ENCODE measurements around the gene TRAF7. TPM values are rescaled to one million over a fixed set of nuclear protein-coding genes. Genes with fewer than 3 reads are reported as not detected.

TRAF7 gene
- polyA plus RNA-seq, 3 donors from 2014 or later, result 5.2 to 6.9 (median 5.6) TPM

DNA sequence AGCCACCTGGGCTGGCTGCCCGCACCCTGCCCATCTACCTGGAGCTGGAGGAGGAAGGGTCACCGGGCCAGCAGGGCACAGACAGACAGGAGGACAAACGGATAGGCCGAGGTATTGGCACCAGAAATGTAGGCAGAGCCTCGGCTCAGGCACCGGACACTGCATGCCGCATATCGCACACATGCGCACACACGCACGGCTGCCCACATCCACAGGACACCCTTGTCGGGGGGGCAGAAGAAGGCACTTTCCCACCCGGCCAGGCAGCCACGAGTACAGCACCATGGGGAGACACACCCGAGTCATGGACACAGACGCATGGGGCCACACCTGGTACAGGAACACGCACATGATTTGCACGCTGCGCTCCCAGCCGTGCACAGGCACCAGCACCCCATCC, 26.4 kb downstream of the TRAF7 start:
- H3K9me3 Mint-ChIP-seq, result no peaks in the 10 kb centered on the region
- no peaks in the 10 kb centered on the region for H3K36me3 Mint-ChIP-seq
- no peak overlapping the region for H3K4me3 Mint-ChIP-seq
- no peak overlapping the region for H3K27ac Mint-ChIP-seq
- H3K4me1 Mint-ChIP-seq, result peaks cover 0 to 4% of the 10 kb centered on the region in 2 donors
- H3K27me3 Mint-ChIP-seq (ENCODE audit: low read depth in 3 of 3), result peaks cover 0 to 1% (median 0%) of the 10 kb centered on the region in 3 donors
- DNase-seq, result no peak

DNA sequence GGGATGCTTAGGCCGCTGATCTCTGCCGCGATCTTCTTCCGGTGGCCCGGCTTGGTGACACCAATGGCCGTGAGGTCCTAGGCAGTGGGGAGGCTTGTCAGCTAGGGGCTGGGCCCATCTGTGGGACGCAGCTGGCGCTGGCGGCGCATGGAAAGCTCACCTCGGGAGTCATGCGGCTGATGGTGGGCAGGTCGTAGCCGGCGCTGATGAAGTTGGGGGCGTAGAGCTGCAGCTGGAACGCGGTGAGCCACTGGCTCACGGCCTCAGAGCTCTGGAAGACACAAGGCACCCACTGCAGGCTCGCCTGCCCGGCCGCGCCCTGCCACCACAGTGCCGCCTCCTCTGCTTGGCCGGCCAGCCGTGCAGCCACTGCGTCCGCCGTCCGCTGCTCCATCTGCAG, 28.1 kb downstream of the TRAF7 start:
- Mint-ChIP-seq H3K36me3 (no peaks in the 10 kb centered on the region), H3K9me3 (no peaks in the 10 kb centered on the region), H3K27me3 (ENCODE audit: low read depth in 3 of 3) (peaks cover 0 to 1% (median 0%) of the 10 kb centered on the region in 3 donors), H3K4me1 (peaks cover 0 to 4% of the 10 kb centered on the region in 2 donors), H3K4me3 (no peak overlapping the region), H3K27ac (no peak overlapping the region)
- DNase-seq, result no peak

DNA sequence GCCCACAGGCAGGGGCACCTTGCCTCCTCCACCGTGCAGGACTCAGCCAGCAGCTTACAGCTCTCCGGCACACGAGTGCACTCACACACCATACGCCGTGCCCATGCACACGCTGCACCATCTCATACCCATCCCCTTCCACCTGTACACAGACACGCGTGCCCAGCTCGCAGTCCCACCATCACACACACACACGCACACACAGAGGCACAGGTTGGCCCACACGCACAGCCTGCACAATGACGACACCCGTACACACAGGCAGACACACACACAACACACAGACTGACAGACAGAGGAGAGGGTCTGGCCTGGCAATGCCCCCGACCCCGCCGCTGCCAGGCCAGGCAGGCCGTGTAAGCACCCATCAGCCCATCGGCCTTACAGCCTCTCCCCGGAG, 28.8 kb downstream of the TRAF7 start:
- no peak for DNase-seq
- Mint-ChIP-seq H3K4me1 (peaks cover 0 to 4% of the 10 kb centered on the region in 2 donors), H3K36me3 (no peaks in the 10 kb centered on the region), H3K9me3 (no peaks in the 10 kb centered on the region), H3K27me3 (ENCODE audit: low read depth in 3 of 3) (peaks cover 0 to 1% (median 0%) of the 10 kb centered on the region in 3 donors), H3K4me3 (no peak overlapping the region), H3K27ac (no peak overlapping the region)

DNA sequence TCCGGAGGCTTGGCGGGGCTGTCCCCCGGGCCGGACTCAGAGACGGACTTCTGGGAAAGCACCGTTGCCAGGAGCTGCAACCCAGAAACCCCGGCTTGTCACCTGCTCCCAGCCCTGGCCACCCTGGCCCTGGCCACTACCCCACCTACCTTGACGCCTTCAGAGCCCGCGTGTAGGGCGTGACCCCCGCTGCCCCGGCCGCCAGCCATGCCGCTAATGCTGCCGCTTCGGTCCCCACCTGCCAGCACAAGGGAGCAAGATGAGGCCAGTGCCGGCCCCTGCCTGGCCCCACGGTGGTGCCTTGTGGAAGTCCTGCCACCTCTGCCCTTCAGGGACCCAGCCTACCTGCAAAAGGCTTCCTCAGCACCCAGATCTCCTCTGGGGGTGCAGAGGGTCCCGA, 29.4 kb downstream of the TRAF7 start:
- DNase-seq, result no peak
- no peaks in the 10 kb centered on the region for H3K9me3 Mint-ChIP-seq
- no peak overlapping the region for H3K4me3 Mint-ChIP-seq
- H3K4me1 Mint-ChIP-seq, result peaks cover 0 to 4% of the 10 kb centered on the region in 2 donors
- no peak overlapping the region for H3K27ac Mint-ChIP-seq
- no peaks in the 10 kb centered on the region for H3K36me3 Mint-ChIP-seq
- H3K27me3 Mint-ChIP-seq (ENCODE audit: low read depth in 3 of 3), result peaks cover 0 to 1% (median 0%) of the 10 kb centered on the region in 3 donors

DNA sequence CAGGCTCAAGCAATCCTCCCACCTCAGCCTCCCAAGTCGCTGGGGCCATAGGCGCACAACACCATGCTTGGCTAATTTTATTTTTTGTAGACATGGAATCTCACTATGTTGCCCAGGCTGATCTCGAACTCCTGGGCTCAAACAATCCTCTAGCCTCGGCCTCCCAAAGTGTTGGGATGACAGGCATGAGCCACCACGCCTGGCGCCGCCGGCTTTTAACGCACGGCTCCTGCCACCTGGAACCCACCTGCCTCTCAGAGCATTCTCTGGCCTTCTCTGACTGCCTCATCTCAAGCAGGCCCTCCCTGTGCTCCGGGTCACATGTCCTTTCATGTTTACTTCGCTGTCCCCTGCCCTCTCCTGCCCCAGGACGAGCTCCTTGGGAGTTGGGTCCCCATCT, 30.5 kb downstream of the TRAF7 start:
- no peak overlapping the region for H3K4me3 Mint-ChIP-seq
- DNase-seq, result no peak
- H3K27me3 Mint-ChIP-seq (ENCODE audit: low read depth in 3 of 3), result peaks cover 0 to 1% (median 0%) of the 10 kb centered on the region in 3 donors
- no peaks in the 10 kb centered on the region for H3K9me3 Mint-ChIP-seq
- peaks cover 0 to 4% of the 10 kb centered on the region in 2 donors for H3K4me1 Mint-ChIP-seq
- H3K27ac Mint-ChIP-seq, result no peak overlapping the region
- no peaks in the 10 kb centered on the region for H3K36me3 Mint-ChIP-seq

DNA sequence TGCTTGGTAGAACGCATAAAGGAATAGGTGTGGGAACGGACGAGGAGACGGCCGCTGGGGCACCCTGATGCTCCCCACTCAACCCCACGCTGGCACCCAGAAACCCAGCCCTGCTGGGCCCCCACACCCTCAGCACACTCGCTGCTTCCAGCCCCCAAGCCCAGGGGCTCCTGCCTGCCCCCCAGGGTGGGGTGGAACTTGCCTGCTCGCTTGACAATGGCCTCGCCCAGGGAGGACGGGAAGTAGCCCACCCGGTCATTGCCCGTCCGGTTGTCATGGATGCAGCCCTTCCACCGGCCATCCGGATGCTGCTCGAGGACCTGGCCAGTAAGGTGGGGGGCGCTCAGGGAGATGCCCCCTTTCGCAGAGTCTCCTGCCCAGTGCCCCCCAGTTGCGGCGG, 30.9 kb downstream of the TRAF7 start:
- Mint-ChIP-seq H3K4me3 (no peak overlapping the region), H3K27me3 (ENCODE audit: low read depth in 3 of 3) (peaks cover 0 to 1% (median 0%) of the 10 kb centered on the region in 3 donors), H3K9me3 (no peaks in the 10 kb centered on the region), H3K4me1 (peaks cover 0 to 4% of the 10 kb centered on the region in 2 donors), H3K27ac (no peak overlapping the region), H3K36me3 (no peaks in the 10 kb centered on the region)
- no peak for DNase-seq

DNA sequence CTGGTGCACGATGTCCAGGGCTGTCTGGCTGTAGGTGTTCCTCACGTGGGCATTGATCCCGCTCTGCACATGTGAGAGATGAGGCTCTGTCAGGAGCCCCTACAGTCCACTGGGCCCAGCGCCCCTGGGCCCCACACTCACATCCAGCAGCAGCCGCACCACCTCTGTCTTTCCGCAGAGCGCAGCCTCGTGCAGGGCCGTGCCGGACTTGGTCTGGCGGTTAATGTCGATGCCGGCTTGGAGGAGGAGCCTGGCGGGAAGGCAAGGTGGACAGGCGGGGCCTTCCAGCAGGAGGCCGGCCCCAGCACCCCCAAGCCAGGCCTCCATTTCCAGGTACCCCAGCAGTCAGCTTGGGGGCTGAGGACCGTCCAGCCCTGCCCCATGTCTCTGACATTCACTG, 31.6 kb downstream of the TRAF7 start:
- Mint-ChIP-seq H3K27ac (no peak overlapping the region), H3K4me1 (peaks cover 0 to 1% of the 10 kb centered on the region in 2 donors), H3K4me3 (no peak overlapping the region), H3K36me3 (no peaks in the 10 kb centered on the region), H3K9me3 (no peaks in the 10 kb centered on the region), H3K27me3 (ENCODE audit: low read depth in 3 of 3) (peaks cover 0 to 1% (median 0%) of the 10 kb centered on the region in 3 donors)
- DNase-seq, result no peak

DNA sequence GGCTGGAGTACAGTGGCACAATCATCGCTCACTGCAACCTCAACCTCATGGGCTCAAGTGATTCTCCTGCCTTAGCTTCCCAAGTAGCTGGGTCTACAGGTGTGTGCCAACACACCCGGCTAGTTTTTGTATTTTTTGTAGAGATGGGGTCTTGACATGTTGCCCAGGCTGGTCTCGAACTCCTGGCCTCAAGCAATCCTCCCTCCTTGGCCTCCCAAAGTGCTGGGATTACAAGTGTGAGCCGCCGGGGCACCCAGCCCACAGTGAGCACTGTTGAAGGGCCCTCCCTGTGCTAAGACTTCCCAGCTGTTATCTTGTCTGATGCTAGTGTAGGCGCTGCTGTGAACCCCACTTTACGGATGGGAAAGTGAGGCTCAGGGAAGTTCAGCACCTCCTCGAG, 32.8 kb downstream of the TRAF7 start:
- H3K4me1 Mint-ChIP-seq, result no peaks in the 10 kb centered on the region
- H3K27ac Mint-ChIP-seq, result no peak overlapping the region
- peaks cover 0 to 2% (median 2%) of the 10 kb centered on the region in 3 donors for H3K27me3 Mint-ChIP-seq (ENCODE audit: low read depth in 3 of 3)
- H3K9me3 Mint-ChIP-seq, result no peaks in the 10 kb centered on the region
- no peaks in the 10 kb centered on the region for H3K36me3 Mint-ChIP-seq
- DNase-seq, result no peak
- H3K4me3 Mint-ChIP-seq, result no peak overlapping the region

DNA sequence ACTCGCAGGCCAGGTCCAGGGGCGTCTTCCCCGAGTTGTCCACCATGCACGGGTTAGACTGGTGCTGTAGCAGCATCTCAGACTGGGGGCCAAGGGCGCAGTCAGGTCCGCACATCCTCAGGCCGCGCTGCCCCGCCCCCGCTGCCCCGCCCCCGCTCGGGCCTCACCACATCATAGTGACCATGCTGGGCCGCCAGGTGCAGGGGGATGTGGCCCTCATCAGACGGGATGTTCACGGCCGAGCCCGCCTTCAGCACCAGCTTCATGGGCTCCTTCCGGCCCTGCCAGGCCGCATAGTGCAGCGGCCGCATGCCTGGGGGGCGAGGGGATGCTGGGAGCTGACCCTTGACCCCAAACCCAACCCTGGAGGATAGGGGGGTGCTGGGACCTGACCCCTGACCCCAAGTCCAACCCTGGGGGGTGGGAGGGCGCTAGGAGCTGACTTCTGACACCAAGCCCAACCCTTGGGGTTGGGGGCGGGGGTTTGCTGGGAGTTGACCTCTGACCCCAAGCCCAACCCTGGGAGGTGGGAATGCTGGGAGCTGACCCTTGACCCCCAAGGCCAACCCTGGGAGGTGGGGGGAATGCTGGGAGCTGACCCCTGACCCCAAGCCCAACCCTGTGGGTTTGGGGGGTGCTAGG, 33.8 kb downstream of the TRAF7 start:
- H3K4me3 Mint-ChIP-seq, result no peak overlapping the region

DNA sequence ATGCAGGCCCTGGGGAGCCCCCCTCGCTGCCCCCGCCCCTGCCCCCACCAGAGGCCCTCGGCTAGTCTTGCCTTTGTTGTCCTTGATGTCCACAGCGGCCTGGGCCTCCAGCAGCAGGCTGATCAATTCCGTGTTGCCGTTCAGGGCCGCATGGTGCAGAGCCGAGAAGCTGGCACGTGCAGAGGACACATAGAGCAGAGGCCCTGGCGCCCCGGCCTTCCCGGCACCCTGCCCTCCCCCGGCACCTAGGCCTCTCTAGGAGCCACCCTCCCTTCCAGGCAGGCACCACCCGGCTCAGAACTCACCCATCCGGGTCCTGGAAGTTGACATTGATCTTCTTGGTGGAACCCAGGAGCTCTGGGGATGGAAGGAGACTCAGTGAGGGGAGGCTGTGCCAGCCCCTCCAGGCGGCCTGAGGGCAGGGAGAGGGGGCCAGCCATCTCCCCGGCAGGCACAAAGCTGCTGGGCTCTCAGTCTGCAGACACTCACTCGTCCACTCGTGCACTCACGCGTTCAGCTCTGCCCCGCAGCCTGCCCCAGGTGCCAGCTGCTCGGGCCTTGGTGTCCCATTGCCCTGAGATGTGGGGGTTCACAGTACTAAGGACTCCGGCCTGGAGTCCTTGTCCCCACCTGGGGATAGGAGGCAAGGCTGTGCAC, 34.5 kb downstream of the TRAF7 start:
- no peak for DNase-seq
- Mint-ChIP-seq H3K9me3 (no peaks in the 10 kb centered on the region), H3K27ac (no peak overlapping the region), H3K36me3 (no peaks in the 10 kb centered on the region), H3K4me3 (no peak overlapping the region), H3K27me3 (ENCODE audit: low read depth in 3 of 3) (peaks cover 0 to 5% (median 5%) of the 10 kb centered on the region in 3 donors), H3K4me1 (peaks cover 0 to 2% of the 10 kb centered on the region in 2 donors)

More for the DNA sequence above, 33.8 kb downstream of the TRAF7 start:
- Mint-ChIP-seq H3K27me3 (ENCODE audit: low read depth in 3 of 3) (peaks cover 0 to 5% (median 2%) of the 10 kb centered on the region in 3 donors), H3K27ac (no peak overlapping the region), H3K9me3 (no peaks in the 10 kb centered on the region), H3K36me3 (no peaks in the 10 kb centered on the region), H3K4me1 (no peaks in the 10 kb centered on the region)
- no peak for DNase-seq

DNA sequence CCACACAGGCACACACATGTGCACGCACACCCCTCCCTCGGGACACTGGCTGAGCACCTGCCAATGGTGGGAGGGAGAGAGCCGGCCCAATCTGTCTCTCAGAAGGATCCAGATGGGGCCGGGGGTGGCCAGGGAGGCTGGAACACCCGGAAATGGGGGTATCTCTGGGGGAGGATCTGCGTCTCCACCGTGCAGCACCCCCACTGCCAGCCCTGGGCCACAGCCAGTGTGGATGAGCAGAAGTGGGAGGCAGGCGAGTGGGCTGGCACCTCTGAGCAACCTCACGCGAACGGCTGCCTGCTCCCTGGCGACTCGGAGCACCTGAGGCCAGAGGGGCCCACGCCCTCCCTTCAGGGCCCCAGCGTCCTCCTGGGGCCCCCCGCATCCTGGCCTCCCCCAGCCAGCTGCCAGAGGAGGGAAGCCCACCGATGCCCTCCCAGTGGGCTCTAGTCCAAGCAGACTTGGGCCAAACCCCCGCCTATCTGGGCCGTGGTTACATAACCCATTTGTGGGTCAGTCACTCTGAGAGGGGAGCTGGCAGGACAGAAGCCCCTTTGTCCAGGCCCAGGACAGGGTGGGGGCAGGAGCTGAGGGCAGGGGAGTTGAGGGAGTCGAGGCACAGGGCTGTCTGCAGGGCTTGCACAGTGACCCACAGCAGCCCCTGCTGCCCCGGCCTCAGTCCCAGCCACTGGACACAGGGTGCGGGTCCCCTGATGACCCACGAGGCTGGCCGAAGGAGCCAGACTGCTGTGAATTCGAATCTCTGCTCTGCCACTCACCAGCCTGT, 35.3 kb downstream of the TRAF7 start:
- Mint-ChIP-seq H3K36me3 (no peaks in the 10 kb centered on the region), H3K4me3 (no peak overlapping the region), H3K27me3 (ENCODE audit: low read depth in 3 of 3) (peaks cover 0 to 5% (median 5%) of the 10 kb centered on the region in 3 donors), H3K27ac (no peak overlapping the region), H3K4me1 (peaks cover 0 to 2% of the 10 kb centered on the region in 2 donors), H3K9me3 (no peaks in the 10 kb centered on the region)
- DNase-seq, result no peak

DNA sequence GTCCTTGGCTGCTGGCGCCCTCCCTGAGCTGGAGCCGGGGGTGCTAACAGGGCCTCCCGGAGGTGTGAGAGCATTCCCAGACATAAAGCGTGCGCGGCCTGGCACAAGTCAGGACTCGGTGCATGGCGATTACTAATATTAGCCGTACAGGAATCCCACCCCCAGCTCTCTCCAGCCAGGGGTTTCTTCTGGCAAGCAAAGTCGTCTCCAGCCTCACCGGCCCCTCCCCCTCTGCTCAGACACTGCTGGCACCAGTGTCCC, 35.8 kb downstream of the TRAF7 start:
- no peak for DNase-seq
- Mint-ChIP-seq H3K27ac (no peak overlapping the region), H3K36me3 (no peaks in the 10 kb centered on the region), H3K9me3 (no peaks in the 10 kb centered on the region), H3K27me3 (ENCODE audit: low read depth in 3 of 3) (peaks cover 0 to 5% (median 5%) of the 10 kb centered on the region in 3 donors), H3K4me1 (peaks cover 0 to 2% of the 10 kb centered on the region in 2 donors), H3K4me3 (no peak overlapping the region)

DNA sequence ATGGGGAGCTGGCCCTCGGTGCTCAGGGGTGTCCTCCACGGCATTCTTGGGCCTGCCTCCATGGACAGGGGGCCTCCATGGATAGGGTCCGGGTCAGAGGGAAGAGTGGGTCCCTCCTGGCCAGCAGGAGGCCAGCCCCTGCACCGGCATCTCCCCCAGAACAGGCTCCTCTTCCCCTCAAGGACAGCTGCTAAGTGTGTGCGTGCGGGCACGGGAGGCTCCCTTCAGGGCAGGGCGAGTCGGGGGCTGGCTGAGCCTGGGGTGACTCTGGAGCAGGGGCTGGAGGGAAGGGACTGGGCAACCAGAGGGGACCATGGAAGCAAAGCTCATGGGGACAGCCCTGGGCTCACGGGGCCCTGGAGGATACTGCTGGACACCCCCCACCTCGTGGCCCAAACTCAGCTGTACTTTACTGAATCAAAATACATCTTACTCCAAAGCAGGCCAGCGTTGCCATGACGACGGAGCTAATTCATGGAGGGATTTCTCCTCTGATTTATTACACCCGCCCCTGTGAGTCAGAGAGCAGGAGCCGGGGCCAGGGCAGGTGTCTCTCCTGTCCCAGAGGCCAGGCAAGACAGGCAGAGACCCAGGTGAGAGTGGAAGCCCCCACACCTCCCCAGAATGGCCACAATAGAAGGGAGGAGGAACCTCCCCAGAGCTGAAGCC, 38.7 kb downstream of the TRAF7 start:
- Mint-ChIP-seq H3K4me3 (peak overlapping the region in 1 of 5 donors; percentile 41), H3K27ac (no peak overlapping the region), H3K9me3 (no peaks in the 10 kb centered on the region), H3K36me3 (no peaks in the 10 kb centered on the region), H3K27me3 (ENCODE audit: low read depth in 3 of 3) (peaks cover 4 to 18% (median 10%) of the 10 kb centered on the region in 3 donors), H3K4me1 (peaks cover 0 to 5% of the 10 kb centered on the region in 2 donors)
- DNase-seq, result no peak

DNA sequence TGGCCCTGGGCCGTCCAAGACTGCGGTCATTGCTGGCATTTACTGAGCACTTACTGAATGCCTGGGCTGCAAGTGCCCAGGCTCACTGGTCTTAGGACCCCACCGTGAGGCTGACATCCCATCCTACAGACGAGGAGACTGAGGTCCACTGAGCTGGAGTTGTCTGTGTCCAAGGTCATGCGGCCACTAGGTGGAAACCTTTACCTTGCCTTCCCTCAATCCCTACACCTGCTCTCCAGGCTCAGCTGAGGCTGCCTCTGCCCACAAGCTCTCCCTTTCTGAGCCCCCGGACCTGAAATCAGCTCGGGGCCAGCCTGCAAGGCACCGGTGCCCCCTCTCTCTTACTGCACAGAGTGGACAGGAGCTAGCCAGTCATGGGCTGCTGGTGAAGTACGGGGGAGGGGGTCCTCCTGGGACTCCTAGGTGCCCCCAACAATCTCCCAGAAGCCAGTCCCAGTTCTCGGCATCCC, 39.3 kb downstream of the TRAF7 start:
- Mint-ChIP-seq H3K27me3 (ENCODE audit: low read depth in 3 of 3) (peaks cover 4 to 18% (median 10%) of the 10 kb centered on the region in 3 donors), H3K4me3 (peak overlapping the region in 3 of 5 donors; percentile 33 to 41 (median 39)), H3K27ac (no peak overlapping the region), H3K9me3 (no peaks in the 10 kb centered on the region), H3K36me3 (no peaks in the 10 kb centered on the region), H3K4me1 (peaks cover 0 to 5% of the 10 kb centered on the region in 2 donors)
- DNase-seq, result peak; percentile 28 to 47 (median 45)
